ENCODE measurements around the gene STPG2. TPM values are rescaled to one million over a fixed set of nuclear protein-coding genes. Genes with fewer than 3 reads are reported as not detected.

STPG2 gene
- total RNA-seq, 1 donor from 2014 or later, result 2.5 TPM

- DNase-seq (ENCODE audit: low spot score), result no peak
- Mint-ChIP-seq H3K4me1 (ENCODE audit: unreplicated experiment) (no peaks in the 10 kb centered on the region), H3K27ac (ENCODE audit: unreplicated experiment) (no peak overlapping the region), H3K36me3 (ENCODE audit: low read depth, unreplicated experiment) (peaks cover 12% of the 10 kb centered on the region), H3K9me3 (ENCODE audit: unreplicated experiment) (peaks cover 7% of the 10 kb centered on the region), H3K4me3 (ENCODE audit: unreplicated experiment) (no peak overlapping the region), H3K27me3 (ENCODE audit: unreplicated experiment) (peaks cover 2% of the 10 kb centered on the region)
- TF ChIP-seq, protein P1, sequence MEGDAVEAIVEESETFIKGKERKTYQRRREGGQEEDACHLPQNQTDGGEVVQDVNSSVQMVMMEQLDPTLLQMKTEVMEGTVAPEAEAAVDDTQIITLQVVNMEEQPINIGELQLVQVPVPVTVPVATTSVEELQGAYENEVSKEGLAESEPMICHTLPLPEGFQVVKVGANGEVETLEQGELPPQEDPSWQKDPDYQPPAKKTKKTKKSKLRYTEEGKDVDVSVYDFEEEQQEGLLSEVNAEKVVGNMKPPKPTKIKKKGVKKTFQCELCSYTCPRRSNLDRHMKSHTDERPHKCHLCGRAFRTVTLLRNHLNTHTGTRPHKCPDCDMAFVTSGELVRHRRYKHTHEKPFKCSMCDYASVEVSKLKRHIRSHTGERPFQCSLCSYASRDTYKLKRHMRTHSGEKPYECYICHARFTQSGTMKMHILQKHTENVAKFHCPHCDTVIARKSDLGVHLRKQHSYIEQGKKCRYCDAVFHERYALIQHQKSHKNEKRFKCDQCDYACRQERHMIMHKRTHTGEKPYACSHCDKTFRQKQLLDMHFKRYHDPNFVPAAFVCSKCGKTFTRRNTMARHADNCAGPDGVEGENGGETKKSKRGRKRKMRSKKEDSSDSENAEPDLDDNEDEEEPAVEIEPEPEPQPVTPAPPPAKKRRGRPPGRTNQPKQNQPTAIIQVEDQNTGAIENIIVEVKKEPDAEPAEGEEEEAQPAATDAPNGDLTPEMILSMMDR (IDR thresholded peaks at IDR 0.05; ENCODE audit: unreplicated experiment), result no peak
These were observed 116.9 kb downstream of the STPG2 start for GRCh38 chr4:98026362-98026761.

DNA sequence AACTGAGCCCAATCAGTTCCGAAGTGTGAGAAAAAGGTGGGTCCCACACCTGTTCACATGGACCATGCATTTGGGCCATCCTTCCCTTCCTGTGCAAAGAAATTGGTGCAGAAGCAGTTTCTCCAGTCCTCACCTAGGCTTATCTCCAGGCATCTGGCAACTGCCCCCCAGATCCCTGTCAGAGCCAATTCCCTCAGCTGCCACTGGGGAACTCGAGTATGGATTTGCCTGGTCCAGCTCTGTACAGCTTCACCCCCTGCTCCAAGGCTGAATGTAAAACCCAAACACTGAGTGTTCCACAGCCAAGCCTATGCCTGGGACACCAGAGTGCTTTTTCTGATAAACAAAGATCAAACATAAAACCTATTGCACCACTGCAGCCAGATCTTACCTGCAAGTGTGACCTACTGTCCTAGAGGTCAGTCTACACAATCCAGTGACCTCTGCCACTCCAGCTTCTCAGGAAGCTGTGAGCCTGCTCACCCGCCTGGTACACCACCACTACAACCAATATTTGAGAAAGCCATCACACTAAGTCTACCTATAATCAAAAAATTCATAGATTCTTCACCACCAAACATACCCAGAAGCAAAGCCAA is 136.4 kb downstream of the STPG2 start:
- peaks cover 4% of the 10 kb centered on the region for H3K9me3 Mint-ChIP-seq (ENCODE audit: unreplicated experiment)
- no peak overlapping the region for H3K27ac Mint-ChIP-seq (ENCODE audit: unreplicated experiment)
- H3K36me3 Mint-ChIP-seq (ENCODE audit: low read depth, unreplicated experiment), result no peaks in the 10 kb centered on the region
- TF ChIP-seq, protein P1 (IDR thresholded peaks at IDR 0.05; ENCODE audit: unreplicated experiment), result no peak
- no peaks in the 10 kb centered on the region for H3K27me3 Mint-ChIP-seq (ENCODE audit: unreplicated experiment)
- H3K4me3 Mint-ChIP-seq (ENCODE audit: unreplicated experiment), result no peak overlapping the region
- peaks cover 11% of the 10 kb centered on the region for H3K4me1 Mint-ChIP-seq (ENCODE audit: unreplicated experiment)
- no peak for DNase-seq (ENCODE audit: low spot score)

DNA sequence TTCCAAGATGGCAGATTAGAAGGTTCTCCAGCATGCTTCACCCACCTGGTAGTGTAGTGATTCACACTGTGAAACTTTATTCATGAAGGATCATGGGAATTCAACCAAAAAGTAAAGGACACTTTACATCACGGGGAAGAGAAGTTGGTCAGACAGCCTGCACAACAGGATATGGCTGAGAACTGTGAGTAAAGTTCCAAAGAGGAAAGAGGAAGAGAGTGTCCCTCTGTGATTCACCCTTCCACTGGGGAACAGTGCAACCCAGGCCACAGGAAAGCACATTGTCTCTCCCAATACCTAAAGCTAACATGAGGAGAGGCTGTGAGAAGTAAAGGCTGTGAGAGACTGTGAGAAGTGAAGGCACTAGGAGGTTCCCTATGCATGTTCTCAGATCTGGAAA is 137.2 kb downstream of the STPG2 start:
- no peaks in the 10 kb centered on the region for H3K27me3 Mint-ChIP-seq (ENCODE audit: unreplicated experiment)
- peaks cover 4% of the 10 kb centered on the region for H3K9me3 Mint-ChIP-seq (ENCODE audit: unreplicated experiment)
- no peak for DNase-seq (ENCODE audit: low spot score)
- no peaks in the 10 kb centered on the region for H3K36me3 Mint-ChIP-seq (ENCODE audit: low read depth, unreplicated experiment)
- H3K27ac Mint-ChIP-seq (ENCODE audit: unreplicated experiment), result no peak overlapping the region
- TF ChIP-seq, protein P1 (IDR thresholded peaks at IDR 0.05; ENCODE audit: unreplicated experiment), result no peak
- peaks cover 11% of the 10 kb centered on the region for H3K4me1 Mint-ChIP-seq (ENCODE audit: unreplicated experiment)
- H3K4me3 Mint-ChIP-seq (ENCODE audit: unreplicated experiment), result no peak overlapping the region

DNA sequence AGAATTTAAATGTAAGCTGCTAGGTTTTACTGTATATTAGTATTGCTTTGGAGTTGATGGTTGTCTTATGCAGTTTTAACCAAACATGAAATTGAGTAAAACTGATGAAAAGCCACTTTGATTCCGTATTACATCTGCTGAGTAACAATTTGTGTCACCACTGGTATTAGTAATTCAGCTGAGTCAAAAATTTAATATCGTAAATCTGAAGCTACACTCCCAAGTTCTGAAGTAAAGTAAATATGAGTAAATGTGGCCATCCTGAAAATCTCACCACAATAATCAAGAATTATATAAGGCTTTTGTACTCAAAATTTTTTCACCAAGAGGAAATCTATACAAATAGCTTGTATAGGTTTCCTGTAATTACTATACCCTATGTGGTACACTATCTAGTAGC is 142.3 kb downstream of the STPG2 start:
- peaks cover 3% of the 10 kb centered on the region for H3K4me1 Mint-ChIP-seq (ENCODE audit: unreplicated experiment)
- no peaks in the 10 kb centered on the region for H3K36me3 Mint-ChIP-seq (ENCODE audit: low read depth, unreplicated experiment)
- H3K27me3 Mint-ChIP-seq (ENCODE audit: unreplicated experiment), result no peaks in the 10 kb centered on the region
- H3K9me3 Mint-ChIP-seq (ENCODE audit: unreplicated experiment), result no peaks in the 10 kb centered on the region
- TF ChIP-seq, protein P1 (IDR thresholded peaks at IDR 0.05; ENCODE audit: unreplicated experiment), result no peak
- no peak overlapping the region for H3K27ac Mint-ChIP-seq (ENCODE audit: unreplicated experiment)
- DNase-seq (ENCODE audit: low spot score), result no peak
- no peak overlapping the region for H3K4me3 Mint-ChIP-seq (ENCODE audit: unreplicated experiment)

GRCh38 chr4:97998203-97998602 is 145.1 kb downstream of the STPG2 start:
- no peak overlapping the region for H3K27ac Mint-ChIP-seq (ENCODE audit: unreplicated experiment)
- no peaks in the 10 kb centered on the region for H3K36me3 Mint-ChIP-seq (ENCODE audit: low read depth, unreplicated experiment)
- H3K4me3 Mint-ChIP-seq (ENCODE audit: unreplicated experiment), result no peak overlapping the region
- no peaks in the 10 kb centered on the region for H3K27me3 Mint-ChIP-seq (ENCODE audit: unreplicated experiment)
- H3K9me3 Mint-ChIP-seq (ENCODE audit: unreplicated experiment), result no peaks in the 10 kb centered on the region
- TF ChIP-seq, protein P1 (IDR thresholded peaks at IDR 0.05; ENCODE audit: unreplicated experiment), result no peak
- no peaks in the 10 kb centered on the region for H3K4me1 Mint-ChIP-seq (ENCODE audit: unreplicated experiment)
- DNase-seq (ENCODE audit: low spot score), result no peak
